Colonic mucosa (tissue), 4 donors: ENCODE results near the gene NCSTN. TPM values are rescaled to one million over a fixed set of nuclear protein-coding genes. Genes with fewer than 3 reads are reported as not detected.

Experiments
- DNase-seq: peaks from one replicate; pipeline ENCODE4 v3.0.0-alpha.2; 2020
- H3K27ac ChIP-seq: fragments of 200-600 bp; one replicate; pipeline ENCODE4 v1.8.0; 2021
- H3K27me3 ChIP-seq: fragments of 200-600 bp; one replicate; pipeline ENCODE4 v1.8.0; 2021
- H3K36me3 ChIP-seq: fragments of 200-600 bp; one replicate; pipeline ENCODE4 v1.8.0; 2021
- H3K4me1 ChIP-seq: fragments of 200-600 bp; one replicate; pipeline ENCODE4 v1.8.0; 2021; ENCODE audit warnings: mild to moderate bottlenecking
- H3K4me3 ChIP-seq: fragments of 200-600 bp; one replicate; pipeline ENCODE4 v1.8.0; 2021
- H3K9ac ChIP-seq, 2 donors: one replicate each; pipeline ENCODE4 v1.7.0; 2013; ENCODE audit warnings: control low read depth in 2 of 2, low read depth in 2 of 2, low read length in 2 of 2
- H3K9me3 ChIP-seq: fragments of 200-600 bp; one replicate; pipeline ENCODE4 v1.8.0; 2021
- CTCF ChIP-seq: fragments of 200-600 bp; IDR thresholded peaks from one replicate; pipeline ENCODE4 v1.8.0; 2022; ENCODE audit warnings: antibody characterized with exemption, mild to moderate bottlenecking
- intact Hi-C: fragments of 100-400 bp; cut with DNase I; formaldehyde crosslinking; loops from one replicate; pipeline ENCODE4 v1.14.1; 2022
- total RNA-seq, 2 donors: library from RNA; stranded (reverse); fragmentation: NEBNext Ultra II Directional in 1 of 2; extraction: Animal tissue kit (Norgen Biotek cat#: 25700) in 1 of 2; gene quantifications; one replicate each; pipeline ENCODE4 v1.2.1, GENCODE V29; 2021
- donor health status: healthy.
- donor health status: DM: no; HTN: no; CAD: no.
- donor health status: DM: no; HTN: no; CAD: no.

NCSTN gene
- total RNA-seq, 2 donors from 2014 or later: 83.5 to 88.0 TPM

DNA sequence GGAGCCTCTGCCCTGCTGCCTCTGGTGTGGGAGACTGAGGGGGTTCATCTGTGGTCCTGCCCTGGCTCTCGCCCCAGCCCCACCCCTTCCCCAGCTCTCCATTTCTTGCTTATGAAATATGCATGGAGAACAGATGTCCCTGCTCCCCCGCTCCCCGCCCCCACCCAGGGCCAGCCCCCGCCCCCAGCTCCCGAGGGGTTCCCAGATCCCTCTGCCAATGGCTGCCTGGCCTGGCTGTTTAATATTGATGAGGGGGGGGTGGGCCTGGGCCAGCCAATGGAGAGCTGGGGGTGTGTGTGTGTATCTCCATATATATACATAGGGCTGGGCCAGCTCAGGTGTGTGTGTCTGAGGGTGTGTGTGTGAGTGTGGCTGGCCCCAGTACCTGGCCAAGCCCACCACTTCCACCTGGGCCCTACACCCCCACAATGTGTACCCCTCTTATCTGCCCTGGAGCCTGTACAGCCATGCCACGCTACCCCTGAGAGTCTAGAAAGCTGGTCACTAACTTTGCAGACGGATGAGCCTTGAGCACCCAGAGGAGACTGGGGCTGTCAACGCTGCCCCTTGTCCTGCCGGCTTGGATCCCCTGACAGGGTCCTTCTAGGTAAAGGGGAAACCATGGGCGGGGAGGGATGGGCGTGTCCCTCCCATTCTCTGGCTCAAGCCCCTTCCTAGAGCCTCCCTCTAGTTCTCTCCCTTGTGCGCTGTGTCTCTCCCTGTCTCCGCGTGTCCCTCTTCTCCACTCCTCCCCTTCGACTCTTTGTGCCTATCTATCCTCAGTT is 23.7 kb downstream of the NCSTN start, which contains the start of gene NHLH1:
NHLH1 (plus strand) TSS at position 341 of the 785 bp plus-strand sequence. CDS start 3,661 bp downstream, outside the sequence.
- H3K9ac ChIP-seq: no peak within 1 kb of the TSS

GRCh38 chr1:160367516-160367900 is 24.3 kb downstream of the NCSTN start:
- intact Hi-C loops: no loop called here
- H3K36me3 ChIP-seq: no peaks in the 10 kb centered on the region
- TF ChIP-seq CTCF: no peak
- no peak overlapping the region for H3K27ac ChIP-seq
- H3K9me3 ChIP-seq: no peaks in the 10 kb centered on the region
- H3K9ac ChIP-seq: no peak overlapping the region
- DNase-seq: no peak
- no peaks in the 10 kb centered on the region for H3K4me1 ChIP-seq
- no peak overlapping the region for H3K4me3 ChIP-seq
- H3K27me3 ChIP-seq: no peaks in the 10 kb centered on the region

More for the DNA sequence above, 23.7 kb downstream of the NCSTN start, which contains the start of gene NHLH1:
- intact Hi-C loops: no loop called here
- H3K9me3 ChIP-seq: no peaks in the 10 kb centered on the region
- H3K4me1 ChIP-seq: no peaks in the 10 kb centered on the region
- H3K27me3 ChIP-seq: no peaks in the 10 kb centered on the region
- H3K27ac ChIP-seq: no peak within 1 kb of the TSS
- H3K4me3 ChIP-seq: no peak within 1 kb of the TSS
- no peak for TF ChIP-seq CTCF
- DNase-seq: no peak
- no peaks in the 10 kb centered on the region for H3K36me3 ChIP-seq

DNA sequence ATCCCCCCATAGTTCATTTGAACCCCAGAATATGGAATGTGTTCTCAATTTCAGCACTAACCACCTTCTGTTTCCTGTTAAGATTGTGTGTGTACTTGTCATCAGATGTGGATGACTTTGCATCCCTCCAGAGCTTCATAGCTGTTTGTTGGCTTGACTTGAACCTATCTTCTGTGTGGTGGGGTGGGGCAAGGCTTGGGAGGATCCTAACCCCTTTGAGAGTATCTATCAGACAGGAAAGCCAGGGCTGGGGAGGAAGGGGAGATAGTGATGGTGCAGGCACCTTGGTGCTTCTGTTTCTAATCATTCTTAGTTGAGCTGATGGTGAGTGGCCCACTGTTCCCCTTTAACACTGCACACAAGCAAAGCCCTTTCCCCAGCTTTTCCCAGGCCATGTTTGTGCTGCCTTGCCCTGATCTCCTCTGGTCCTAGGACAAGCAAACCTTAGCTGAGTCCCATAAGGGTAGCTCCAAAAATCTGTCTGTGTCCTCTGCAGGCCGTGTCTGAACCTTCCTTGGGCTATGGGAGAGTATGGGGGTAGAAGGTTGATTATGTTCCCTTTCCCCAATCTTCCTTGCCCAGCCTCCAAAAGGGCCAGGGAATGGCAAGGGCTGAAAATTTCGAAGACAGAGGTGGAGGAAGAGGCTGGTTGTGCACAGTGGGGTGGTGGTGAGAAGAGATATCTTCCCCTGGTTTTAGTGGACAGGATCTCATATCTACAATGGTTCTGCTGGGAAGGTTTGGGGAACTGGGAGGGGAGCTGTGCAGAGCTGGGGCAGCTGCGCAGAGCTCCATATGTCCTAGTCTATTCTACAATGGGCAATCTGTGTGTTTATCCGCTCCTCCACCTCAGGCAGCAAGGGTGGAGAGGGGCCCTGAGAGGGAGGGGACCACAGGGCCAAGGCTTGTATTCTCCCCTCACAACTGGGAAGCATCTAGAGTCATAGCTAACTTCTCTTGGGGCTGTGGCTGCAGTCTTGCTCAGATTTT is 25.0 kb downstream of the NCSTN start:
- intact Hi-C loops: no loop called here
- H3K4me3 ChIP-seq: no peak overlapping the region
- no peak for TF ChIP-seq CTCF
- DNase-seq: no peak
- no peaks in the 10 kb centered on the region for H3K9me3 ChIP-seq
- H3K27me3 ChIP-seq: no peaks in the 10 kb centered on the region
- no peak overlapping the region for H3K27ac ChIP-seq
- H3K36me3 ChIP-seq: no peaks in the 10 kb centered on the region
- H3K4me1 ChIP-seq: no peaks in the 10 kb centered on the region
- no peak overlapping the region for H3K9ac ChIP-seq

- Histone ChIP-seq H3K4me3 (no peak overlapping the region), H3K4me1 (no peaks in the 10 kb centered on the region), H3K9ac (no peak overlapping the region), H3K27ac (no peak overlapping the region), H3K27me3 (no peaks in the 10 kb centered on the region), H3K9me3 (no peaks in the 10 kb centered on the region), H3K36me3 (no peaks in the 10 kb centered on the region)
- intact Hi-C loops: no loop called here
- DNase-seq: no peak
- no peak for TF ChIP-seq CTCF
Observed at GRCh38 chr1:160369087-160369486, 25.9 kb downstream of the NCSTN start.

DNA sequence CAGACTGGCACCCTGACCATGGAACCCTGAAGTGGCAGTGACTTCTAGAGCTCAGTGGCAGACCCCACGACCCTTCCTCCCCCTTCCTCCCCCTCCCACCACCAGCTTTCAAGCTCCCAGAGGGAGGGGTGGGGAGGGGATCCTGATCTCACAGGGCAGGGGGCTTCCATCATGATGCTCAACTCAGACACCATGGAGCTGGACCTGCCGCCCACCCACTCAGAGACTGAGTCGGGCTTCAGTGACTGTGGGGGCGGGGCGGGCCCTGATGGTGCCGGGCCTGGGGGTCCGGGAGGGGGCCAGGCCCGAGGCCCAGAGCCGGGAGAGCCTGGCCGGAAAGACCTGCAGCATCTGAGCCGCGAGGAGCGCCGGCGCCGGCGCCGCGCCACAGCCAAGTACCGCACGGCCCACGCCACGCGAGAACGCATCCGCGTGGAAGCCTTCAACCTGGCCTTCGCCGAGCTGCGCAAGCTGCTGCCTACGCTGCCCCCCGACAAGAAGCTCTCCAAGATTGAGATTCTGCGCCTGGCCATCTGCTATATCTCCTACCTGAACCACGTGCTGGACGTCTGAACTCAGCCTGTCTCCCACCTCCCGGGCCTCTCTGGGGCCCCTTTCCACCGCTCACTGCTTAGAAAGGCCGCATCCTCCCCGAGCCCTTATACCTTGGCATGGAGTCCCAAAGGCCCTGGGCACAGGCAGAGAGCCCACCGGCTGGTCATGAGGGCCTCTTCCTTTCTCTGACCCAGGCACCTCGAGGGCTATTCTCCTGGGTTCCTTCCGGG is 27.6 kb downstream of the NCSTN start:
- H3K9me3 ChIP-seq: no peaks in the 10 kb centered on the region
- H3K4me3 ChIP-seq: no peak overlapping the region
- no peak overlapping the region for H3K9ac ChIP-seq
- no peak for TF ChIP-seq CTCF
- no peaks in the 10 kb centered on the region for H3K4me1 ChIP-seq
- no peaks in the 10 kb centered on the region for H3K36me3 ChIP-seq
- H3K27me3 ChIP-seq: no peaks in the 10 kb centered on the region
- DNase-seq: no peak
- no peak overlapping the region for H3K27ac ChIP-seq
- intact Hi-C loops: loop anchor here (10.0 kb wide), 1 partner anchor 286 kb away; the partner anchor contains the start of gene KCNJ9
